SU-DHL-6 (cell line): ENCODE measurements around the gene RMND1.

ENCODE experiments used
- EZH2phosphoT487 ChIP-seq: fragments of 200-600 bp; sonication (generic), shearing (Covaris generic); conservative IDR thresholded peaks from 2 replicates; pipeline ENCODE4 v1.6.1; 2018; ENCODE audit warnings: mild to moderate bottlenecking, antibody characterized with exemption, low read length, moderate library complexity, mixed read lengths
- TF ChIP-seq, protein P1 (sequence below): fragments of 200-600 bp; sonication (generic); IDR thresholded peaks from one replicate; pipeline ENCODE4 v1.5.1; 2017; ENCODE audit warnings: antibody characterized with exemption, mild to moderate bottlenecking, low read length, moderate library complexity; ENCODE audit not compliant: insufficient read depth, poor library complexity, severe bottlenecking

DNA sequence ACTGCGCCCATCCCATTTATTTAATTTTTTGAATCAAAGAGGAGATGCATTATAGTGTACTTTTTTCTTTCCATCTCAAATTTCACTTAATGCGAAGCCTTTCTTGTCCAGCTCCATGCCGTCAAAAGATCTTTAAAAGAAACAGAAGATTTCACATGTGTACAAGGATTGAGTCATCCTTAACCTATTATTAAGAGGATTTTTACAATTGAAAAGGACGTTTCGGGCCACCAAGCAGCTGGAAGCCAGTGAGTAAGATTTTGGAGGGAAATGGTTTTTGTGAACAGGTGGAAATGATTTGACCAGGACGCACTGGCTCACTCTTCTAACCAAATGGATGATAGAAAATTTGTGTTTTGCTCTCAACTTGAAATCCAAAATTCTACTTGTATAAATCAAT, 26.7 kb upstream of the RMND1 start:
- TF ChIP-seq, protein P1, sequence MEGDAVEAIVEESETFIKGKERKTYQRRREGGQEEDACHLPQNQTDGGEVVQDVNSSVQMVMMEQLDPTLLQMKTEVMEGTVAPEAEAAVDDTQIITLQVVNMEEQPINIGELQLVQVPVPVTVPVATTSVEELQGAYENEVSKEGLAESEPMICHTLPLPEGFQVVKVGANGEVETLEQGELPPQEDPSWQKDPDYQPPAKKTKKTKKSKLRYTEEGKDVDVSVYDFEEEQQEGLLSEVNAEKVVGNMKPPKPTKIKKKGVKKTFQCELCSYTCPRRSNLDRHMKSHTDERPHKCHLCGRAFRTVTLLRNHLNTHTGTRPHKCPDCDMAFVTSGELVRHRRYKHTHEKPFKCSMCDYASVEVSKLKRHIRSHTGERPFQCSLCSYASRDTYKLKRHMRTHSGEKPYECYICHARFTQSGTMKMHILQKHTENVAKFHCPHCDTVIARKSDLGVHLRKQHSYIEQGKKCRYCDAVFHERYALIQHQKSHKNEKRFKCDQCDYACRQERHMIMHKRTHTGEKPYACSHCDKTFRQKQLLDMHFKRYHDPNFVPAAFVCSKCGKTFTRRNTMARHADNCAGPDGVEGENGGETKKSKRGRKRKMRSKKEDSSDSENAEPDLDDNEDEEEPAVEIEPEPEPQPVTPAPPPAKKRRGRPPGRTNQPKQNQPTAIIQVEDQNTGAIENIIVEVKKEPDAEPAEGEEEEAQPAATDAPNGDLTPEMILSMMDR: no peak
- TF ChIP-seq EZH2phosphoT487: no peak
